OCI-LY7 (cell line): Measurements from ENCODE around the gene SLC25A22.

Experiments
- EZH2phosphoT487 ChIP-seq: fragments of 200-600 bp; sonication (generic); IDR thresholded peaks from 2 replicates; pipeline ENCODE4 v1.6.1; 2018; ENCODE audit warnings: low read depth, borderline replicate concordance, mild to moderate bottlenecking, mixed run types, antibody characterized with exemption, low read length, moderate library complexity, mixed read lengths
- TF ChIP-seq, protein P1 (sequence below): fragments of 200-600 bp; sonication (generic); conservative IDR thresholded peaks from 2 replicates; pipeline ENCODE4 v1.5.1; 2014; ENCODE audit warnings: mild to moderate bottlenecking, antibody characterized with exemption, low read length, moderate library complexity, mixed read lengths

DNA sequence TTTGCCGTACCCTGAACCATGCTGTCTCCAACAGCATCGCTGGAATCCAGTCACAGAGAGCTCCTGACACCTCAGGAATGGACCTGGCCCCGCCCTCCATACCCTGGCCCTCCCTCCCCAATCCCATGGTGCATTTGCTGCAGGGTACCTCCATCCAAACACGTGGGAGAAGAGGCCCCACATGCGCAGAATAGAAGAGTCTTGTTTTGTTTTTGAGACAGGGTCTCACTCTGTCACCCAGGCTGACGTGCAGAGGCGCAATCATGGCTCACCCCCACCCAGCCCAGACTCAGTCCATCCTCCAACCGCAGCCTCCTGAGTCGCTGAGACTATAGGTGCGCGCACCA lies 18.3 kb upstream of the SLC25A22 start:
- TF ChIP-seq, protein P1, sequence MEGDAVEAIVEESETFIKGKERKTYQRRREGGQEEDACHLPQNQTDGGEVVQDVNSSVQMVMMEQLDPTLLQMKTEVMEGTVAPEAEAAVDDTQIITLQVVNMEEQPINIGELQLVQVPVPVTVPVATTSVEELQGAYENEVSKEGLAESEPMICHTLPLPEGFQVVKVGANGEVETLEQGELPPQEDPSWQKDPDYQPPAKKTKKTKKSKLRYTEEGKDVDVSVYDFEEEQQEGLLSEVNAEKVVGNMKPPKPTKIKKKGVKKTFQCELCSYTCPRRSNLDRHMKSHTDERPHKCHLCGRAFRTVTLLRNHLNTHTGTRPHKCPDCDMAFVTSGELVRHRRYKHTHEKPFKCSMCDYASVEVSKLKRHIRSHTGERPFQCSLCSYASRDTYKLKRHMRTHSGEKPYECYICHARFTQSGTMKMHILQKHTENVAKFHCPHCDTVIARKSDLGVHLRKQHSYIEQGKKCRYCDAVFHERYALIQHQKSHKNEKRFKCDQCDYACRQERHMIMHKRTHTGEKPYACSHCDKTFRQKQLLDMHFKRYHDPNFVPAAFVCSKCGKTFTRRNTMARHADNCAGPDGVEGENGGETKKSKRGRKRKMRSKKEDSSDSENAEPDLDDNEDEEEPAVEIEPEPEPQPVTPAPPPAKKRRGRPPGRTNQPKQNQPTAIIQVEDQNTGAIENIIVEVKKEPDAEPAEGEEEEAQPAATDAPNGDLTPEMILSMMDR: no peak
- no peak for TF ChIP-seq EZH2phosphoT487
